GM04503 (cell line): ENCODE measurements around the gene ATP9A.
"Not testable (repeated sequence)": the region's sequence is repeated elsewhere in the genome, so short reads cannot be mapped to it uniquely, and the experiment has no call there.

Experiments
- DNase-seq: peaks from one replicate; pipeline ENCODE4 v3.0.0-alpha.2; 2012; ENCODE audit warnings: low read depth

The ATP9A gene

GRCh38 chr20:51723026-51723425, 45.2 kb downstream of the ATP9A start:
- not testable (repeated sequence) for DNase-seq

DNA sequence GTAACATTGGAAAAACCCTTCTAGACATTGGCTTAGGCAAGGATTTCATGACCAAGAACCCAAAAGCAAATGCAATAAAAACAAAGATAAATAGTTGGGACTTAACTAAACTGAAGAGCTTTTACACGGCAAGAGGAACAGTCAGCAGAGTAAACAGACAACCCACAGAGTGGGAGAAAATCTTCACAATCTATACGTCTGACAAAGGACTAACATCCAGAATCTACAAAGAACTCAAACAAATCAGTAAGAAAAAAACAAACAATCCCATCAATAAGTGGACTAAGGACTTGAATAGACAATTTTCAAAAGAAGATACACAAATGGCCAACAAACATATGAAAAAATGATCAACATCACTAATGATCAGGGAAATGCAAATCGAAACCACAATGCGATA, 45.9 kb downstream of the ATP9A start:
- not testable (repeated sequence) for DNase-seq

DNA sequence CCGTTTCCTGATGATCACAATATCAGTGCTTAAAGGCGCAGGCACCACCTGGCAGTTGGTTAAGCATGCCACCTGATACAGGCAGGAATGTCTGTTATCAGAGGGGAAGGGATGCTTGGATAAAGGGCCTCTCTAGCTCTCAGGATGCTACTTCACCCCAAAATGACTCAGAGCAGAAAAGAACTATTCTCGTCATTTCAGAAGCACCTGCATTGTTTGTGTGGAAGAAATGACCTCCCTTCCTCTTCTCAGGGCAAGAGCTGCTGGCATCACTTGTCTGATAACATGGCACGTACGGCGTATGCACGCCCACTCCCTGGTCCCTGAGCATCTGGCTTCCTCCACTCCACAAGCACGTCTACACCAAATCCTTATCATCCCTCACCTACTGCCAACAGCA, 47.3 kb downstream of the ATP9A start:
- no peak for DNase-seq

DNA sequence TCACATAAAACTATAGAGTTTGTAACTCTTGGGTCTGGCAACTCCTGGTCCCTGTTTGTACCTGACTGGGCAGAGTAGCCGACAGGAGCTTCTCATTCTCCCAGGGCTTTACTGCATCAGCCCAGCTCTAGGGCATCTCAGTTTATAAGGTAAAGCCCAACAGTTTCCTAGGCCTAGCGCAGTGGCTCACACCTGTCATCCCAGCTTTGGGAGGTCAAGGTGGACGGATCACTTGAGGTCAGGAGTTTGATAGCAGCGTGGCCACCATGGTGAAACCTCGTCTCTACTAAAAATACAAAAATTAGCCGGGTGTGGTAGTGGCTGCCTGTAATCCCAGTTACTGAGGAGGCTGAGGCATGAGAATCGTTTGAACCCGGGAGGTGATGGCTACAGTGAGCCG, 47.8 kb downstream of the ATP9A start:
- no peak for DNase-seq

DNA sequence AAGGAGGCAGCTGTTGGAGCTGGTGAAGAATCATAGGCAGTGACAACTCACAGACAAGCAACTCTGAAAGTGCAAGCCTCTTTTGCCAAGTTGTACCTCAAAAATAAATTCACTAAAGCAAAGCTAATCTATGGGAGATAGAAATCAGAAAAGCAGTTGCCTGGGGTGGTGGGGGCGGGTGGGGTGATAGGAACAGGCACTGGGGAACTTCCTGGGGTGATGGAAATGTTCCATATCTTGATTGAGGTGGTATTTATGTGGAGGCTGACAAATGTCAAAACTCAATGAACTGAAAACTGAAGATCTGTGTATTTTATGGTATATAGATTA, 52.4 kb downstream of the ATP9A start:
- DNase-seq: no peak

- DNase-seq: no peak
These were observed 52.9 kb downstream of the ATP9A start for GRCh38 chr20:51715163-51715855.

DNA sequence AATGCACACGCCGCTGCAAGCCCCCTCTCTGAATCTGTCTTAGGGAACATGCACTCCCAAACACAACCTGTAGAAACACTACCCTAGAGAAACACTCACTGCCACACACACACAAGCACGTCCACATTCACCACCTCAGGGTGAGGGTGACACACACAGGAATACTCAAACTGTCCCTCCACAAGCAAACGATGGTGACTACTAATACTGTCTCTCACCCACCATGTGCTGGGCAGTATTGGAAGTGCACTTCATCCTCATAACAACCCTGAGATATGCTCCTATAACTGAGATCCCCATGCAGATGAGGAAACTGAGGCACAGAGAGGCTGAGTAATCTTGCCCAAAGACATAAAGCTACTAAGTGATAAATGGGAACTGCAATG, 55.0 kb downstream of the ATP9A start:
- DNase-seq: no peak

- DNase-seq: no peak
These were observed 55.5 kb downstream of the ATP9A start for GRCh38 chr20:51712501-51713212.

DNA sequence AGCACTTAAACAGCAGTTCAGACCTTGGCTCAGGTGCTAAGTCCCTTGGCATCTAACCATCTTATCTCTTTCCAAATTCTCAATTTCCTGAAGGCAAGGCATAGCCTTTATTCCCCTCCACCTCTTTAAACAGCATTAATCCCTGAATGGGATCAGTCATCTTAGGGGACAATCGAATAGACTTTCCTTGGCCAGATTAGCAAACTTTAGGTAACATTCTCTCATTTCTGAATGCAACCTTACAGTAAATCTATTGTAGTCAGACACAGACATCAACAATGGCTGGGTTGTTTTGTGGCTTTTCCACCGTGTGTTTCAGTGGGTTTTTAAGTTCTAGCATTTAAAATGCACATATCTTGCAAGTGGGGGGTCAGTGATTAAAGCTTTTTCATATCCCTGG, 56.8 kb downstream of the ATP9A start:
- no peak for DNase-seq

- no peak for DNase-seq
These were observed 57.8 kb downstream of the ATP9A start for GRCh38 chr20:51710361-51710894.

GRCh38 chr20:51705400-51705799, 62.8 kb downstream of the ATP9A start:
- no peak for DNase-seq

GRCh38 chr20:51703400-51704287, 64.5 kb downstream of the ATP9A start:
- DNase-seq: no peak

DNA sequence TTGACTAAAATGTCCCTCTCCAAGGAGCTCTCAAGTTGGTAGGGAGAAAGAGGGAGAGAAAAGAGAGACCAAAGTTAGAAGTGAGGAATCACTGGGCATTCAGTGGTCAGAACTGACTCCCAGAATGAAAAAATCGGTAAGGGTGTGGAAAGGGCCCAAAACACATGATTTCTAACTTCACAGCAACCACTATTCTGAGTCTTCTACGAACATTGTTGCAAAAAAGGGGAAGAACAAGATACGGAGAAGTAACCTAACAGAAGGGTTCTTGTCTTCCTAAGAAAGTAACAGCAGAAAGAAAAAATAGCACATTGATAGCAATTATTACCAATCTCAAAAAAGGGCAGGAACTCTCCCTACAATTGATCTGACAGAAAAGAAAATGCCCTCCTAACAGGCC, 65.6 kb downstream of the ATP9A start:
- no peak for DNase-seq

- no peak for DNase-seq
These were observed 67.3 kb downstream of the ATP9A start for GRCh38 chr20:51700809-51701285.

DNA sequence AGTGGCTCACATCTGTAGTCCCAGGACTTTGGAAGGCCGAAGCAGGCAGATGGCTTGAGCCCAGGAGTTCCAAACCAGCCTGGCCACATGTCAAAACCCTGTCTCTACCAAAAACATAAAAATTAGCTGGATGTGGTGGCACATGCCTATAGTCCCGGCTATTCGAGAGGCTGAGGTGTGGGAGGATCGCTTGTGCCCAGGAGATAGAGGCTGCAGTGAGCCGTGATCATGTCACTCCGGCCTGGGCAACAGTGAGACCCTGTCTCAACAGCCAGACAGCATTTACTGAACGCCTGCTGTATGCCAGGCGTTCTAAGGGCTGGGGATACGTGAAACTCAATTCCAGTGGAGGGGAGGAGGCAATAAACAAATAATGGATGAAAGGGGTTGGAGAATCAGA, 69.9 kb downstream of the ATP9A start:
- no peak for DNase-seq

- DNase-seq: no peak
These were observed 70.9 kb downstream of the ATP9A start for GRCh38 chr20:51697096-51697826.

DNA sequence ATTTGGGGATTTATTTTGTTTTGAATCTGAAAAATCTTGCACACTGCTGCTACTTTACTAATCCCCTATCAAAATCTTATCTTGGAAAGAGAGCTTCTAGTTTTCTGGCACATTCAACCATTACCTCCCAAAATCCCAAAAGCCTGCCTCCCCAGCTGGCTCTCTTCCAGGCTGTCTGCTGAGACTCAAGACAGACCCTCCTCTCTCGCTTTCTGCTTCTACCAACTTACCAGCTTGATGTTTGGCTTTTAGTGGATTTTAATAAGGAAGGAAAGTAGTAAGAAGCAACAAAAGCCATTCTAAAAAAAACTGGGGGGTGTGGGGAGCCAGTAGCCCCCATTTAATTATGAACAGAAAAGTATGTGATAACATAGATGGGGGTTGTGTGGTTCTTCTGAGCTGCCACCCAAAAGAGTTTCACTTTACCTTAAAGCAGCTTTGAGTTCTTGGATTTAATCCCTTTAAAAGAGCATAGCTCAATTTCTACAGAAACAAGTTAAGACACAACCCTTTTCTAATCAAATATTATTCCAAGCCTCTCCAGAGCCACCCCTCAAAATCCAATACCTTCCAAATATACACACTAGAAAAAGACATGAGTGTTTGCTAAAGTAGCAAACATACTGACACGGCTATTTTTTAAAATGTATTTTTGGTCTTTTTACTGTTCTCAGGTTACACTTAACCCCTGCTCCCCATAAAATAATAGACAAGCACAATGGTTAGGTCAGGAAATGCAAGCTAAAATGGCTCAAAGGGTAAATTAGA, 71.7 kb downstream of the ATP9A start:
- no peak for DNase-seq

- DNase-seq: peak; percentile 51
These were observed 72.5 kb downstream of the ATP9A start for GRCh38 chr20:51695574-51696303.

DNA sequence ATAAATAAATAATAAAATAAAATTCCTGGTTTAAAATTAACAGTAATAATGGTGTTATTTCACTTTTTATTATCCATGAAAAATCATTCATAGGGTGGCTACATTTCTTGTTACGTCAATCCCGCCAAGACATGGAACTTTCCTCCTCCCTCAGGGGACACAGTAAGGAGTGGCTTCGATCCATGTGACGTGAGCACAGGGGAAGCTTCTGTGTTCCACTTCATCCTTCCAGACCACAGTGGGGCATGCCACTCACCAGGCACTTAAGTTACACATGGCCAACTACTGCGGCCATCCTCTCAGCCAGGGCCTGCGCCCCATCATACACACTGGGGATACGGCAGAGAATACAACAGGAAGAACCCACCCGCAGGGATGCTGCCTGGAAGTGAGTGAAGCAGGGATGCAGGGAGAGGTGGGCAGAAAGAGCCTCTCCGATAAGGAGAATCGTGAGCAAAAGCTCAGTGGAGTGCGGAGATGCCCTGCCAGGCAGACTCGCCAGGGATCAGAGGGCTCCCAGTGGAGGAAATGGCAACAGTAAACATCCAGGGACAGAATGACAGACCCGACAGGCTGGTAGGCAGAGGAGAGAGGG, 75.3 kb downstream of the ATP9A start:
- DNase-seq: no peak

DNA sequence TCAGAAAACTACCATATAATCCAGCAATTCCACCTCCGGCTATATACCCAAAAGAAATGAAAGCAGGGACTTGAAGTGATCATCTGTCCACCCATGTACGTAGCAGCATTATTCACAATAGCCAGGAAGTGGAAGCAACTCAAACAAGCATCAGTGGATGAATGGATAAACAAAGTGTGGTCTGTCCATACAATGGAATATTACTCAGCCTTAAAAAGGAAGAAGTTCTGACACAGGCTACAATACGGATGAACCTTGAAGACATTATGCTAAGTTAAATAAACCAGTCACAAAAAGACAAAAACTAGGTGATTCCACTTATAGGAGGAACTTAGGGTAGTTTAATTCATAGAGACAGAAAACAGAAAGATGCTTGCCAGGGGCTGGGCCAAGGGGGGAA, 76.5 kb downstream of the ATP9A start:
- DNase-seq: no peak
